Cerebellar nuclear complex (tissue), 1 donor: ENCODE data around the gene ESR2.
"Not testable (repeated sequence)": the region's sequence is repeated elsewhere in the genome, so short reads cannot be mapped to it uniquely, and the experiment has no call there.

Experiments
- DNase-seq, 2 experiments: peaks; one replicate each; lab custom pipeline; 2025; lab: John Stamatoyannopoulos, UW

Gene ESR2

DNA sequence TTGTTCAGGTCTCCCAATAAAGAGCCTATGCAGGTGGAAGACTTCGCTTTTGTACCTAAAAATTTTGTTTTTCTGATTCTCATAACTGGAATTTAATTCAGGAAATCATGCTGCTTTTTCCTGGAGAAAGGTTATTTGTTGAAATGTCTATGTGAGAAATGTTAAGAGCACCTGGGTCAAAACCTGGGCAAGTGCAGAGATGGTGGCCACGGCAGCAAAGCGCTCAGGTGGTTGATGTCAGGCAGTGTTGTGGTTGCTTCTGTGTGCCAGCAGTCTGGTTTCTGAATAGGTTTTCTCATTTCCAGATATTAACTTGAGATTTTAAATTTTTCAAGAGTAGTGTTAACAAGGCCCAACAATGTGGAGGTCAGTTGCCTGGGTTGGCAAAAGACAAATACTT is 96.2 kb downstream of the ESR2 start:
- DNase-seq: no peak

DNA sequence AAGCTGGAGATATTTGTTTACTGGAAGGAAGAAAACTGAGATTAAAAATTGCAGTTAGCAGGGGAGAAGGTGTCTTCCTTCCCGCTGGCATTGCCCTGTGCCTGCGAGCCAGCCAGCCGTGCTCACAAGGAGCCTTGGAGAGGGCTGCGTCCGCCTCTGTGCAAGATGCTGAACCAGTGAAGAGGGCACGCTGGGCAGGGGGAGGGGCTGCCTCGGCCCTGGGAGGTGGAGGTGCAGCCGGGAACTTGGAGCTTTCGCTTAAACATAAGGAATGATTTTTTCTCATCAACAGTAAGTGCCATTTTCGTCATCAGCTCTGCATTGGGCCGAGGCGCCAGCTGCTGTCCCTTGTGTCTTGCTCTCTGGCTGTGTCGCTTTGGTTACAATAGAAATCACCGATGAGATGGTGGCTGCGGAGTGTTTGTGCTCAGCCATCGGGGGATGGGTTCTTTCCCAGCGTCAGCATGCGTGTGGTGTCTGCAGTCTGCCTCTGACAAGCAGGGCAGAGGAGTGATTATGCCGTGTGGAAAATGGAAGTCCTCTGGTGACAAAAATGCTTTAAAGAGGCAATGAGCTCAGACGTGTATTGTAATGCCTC is 97.3 kb downstream of the ESR2 start:
- peak in 1 of 2 experiments; percentile 95 for DNase-seq

DNA sequence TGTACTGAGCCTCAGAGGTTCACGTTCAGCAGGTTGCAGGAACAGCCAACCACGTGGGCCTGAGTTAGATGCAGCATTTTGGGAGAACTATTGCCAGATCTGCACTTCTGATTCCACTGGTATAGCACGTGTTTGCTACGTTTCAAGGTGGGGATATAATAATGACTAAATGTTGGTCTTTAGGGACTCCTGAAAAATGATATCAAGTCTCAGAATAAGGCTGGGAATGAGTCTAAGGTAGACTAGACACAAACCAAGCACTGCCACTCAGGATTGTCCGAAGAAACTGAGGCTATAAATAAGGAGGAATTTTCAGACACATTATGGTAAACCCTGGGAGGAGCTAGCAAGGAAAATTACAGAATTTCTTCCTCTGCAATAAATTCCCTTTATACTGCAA is 98.1 kb downstream of the ESR2 start:
- no peak for DNase-seq

DNA sequence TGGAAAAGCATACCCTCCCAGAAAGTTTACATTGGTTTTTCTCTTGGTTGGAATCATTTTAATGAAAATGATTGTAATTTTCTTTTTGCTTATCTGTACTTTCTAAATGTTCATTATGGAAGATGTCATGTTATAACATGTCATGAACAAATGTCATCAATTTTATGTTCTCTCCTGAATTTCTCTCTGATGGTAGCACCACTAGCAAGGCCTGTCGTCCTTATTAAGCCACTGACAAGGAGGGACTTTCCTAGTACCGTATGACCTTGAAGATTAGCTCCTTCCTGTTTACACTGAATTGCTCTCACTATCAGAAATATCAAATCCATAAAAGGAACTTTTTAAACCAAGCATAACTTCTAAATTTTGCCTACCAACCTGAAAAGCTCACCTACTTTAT is 99.0 kb downstream of the ESR2 start:
- DNase-seq: no peak

DNA sequence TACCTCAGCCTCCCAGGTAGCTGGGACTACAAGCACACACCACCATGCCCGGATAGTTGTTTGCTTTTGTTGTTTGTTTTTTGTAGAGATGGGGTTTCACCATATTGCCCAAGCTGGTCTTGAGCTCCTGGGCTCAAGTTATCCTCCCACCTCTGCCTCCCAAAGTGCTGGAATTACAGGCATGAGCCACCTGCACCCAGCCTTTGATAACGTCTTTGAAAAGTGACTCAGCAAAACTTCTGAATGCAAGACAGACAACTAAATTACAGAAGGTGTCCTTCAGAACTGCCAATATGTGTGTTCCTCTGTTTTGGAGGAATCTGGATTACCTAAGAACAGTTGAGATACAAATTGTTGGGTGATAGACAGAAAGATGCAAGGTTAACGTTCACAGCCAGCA is 99.8 kb downstream of the ESR2 start:
- no peak for DNase-seq

DNA sequence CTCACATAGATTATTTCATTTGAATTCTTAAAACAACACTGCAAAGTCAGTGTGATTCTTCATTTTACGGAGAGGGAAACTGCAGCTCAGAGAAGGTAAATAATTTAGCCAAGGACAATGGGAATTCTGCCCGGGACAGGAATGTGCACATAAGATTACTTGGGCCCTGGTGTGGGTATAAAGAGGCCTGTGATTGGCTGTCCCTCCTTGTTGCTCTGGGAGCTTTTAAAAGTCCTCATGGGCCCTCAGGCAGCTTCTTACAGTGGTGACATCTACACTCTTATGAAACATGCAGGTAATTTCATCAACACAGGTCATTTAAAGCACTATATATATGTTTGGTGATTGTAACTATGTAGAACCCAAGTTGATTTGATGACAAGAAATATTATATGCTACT is 100.3 kb downstream of the ESR2 start:
- DNase-seq: no peak

DNA sequence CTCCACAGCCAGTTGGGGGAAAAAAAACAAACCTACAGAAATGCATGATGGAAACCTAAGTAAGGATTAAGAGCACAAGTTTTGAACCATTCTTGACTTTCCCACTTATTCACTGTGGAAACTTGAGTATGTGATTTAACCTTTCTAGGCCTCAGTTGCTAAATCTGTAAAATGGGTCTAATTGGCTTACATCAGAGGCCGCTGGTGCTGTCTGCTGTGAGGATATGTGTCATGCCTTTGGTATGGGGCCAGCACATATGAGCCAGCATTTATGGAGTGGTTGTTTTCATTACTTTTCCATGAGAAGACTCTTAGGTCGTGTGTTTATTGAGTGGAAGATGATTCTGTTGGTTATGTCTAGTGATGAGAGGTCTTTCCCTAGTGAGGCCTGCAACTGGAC is 102.4 kb downstream of the ESR2 start:
- no peak for DNase-seq

DNA sequence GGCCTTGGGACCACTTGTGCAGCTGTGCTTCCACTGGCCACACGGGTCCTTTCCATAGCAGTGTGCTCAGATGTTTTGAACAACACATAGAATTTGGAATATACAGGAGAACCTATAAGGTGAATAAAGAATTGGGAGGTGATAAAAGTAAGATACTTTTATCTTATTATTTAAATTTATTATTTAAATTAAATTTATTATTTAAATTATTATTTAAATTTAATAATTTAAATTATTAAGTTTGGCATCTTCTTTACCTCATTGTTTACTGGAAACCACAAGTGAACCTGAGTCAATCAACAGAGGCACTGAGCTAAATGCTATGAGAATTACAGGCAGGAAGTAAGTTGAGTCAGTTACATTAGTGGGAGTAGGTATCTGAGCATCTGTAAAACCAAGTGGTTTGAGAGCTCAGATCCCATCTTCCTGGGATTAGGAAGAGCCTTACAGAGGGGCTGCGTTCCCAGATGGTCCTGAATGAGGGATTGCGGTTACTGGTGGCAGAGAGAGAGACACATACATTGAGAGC is 103.1 kb downstream of the ESR2 start:
- no peak for DNase-seq

DNA sequence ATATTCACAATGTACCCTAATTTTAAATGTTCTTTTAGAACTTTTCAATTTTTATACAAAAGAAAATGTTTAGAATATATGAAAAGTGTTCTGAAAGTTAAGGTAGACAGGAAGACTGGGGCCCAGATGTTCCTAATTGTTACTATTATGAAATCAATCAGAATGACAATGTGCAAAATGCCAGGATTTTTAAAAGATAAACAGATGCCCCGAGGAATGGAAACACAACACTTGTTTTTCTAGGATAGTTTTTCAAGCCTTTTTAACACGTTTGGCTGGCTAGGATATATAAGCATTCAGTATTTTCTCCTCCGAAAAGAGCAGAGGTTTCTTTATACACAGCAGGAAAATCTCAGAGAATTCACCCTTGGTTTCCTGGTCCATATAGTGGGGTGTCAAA is 106.8 kb downstream of the ESR2 start:
- DNase-seq: no peak

DNA sequence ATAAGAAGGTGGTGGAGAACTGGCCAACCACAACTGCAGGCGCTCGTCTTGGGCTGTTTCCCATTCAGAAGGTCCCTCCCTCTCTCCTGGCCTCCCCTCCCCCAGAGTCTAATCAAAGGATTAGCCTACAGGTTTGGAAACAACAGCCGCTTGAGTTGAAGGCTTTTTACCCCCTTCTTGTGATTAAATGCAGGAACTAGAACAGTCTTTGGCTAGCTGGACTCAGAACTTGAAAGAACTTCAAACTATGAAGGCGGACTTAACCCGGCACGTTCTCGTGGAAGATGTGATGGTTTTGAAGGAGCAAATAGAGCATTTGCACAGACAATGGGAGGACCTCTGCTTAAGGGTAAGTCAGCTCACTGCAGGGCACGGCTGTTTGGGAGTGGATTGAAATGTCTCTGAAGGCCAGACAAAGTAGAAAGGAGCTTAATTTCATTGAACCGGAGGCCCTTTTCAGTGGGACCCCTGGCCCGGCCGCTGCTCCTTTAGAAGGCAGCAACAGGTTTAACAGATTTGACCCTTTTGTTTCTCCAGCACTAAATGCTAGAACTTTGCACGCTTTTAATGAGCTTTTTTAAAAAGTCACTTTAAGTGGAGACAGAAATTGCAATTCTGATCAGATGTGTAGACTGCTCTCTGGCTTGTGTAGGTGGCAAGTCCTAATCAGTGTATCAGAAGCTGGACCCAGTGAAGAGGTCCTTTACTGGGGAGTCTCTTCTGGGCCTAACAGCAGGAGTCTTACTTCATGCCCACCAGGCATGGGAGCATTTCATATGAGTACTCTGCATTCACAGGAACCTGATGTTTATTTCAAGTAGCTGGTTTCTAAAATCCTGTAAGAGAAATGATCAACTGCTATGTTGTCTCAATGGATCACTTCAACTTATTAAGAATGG is 107.7 kb downstream of the ESR2 start:
- DNase-seq: no peak

DNA sequence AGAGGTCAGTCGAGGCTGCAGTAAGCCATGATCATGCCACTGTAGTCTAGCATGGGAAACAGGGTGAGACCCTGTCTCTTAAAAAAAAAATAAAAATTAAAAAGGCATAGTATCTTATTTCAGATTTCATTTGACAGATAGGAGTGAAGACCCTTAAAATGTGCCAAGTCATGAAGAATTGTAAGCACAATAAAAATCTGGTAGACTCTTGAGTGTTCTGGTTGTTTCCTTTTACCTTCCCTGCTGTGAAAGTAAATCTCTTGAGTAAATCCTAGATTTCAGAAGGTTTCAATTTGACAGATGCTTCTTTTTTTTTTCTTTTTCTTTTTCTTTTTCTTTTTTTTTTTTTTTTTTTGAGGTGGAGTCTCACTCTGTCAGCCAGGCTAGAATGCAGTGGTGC is 109.0 kb downstream of the ESR2 start:
- no peak for DNase-seq

DNA sequence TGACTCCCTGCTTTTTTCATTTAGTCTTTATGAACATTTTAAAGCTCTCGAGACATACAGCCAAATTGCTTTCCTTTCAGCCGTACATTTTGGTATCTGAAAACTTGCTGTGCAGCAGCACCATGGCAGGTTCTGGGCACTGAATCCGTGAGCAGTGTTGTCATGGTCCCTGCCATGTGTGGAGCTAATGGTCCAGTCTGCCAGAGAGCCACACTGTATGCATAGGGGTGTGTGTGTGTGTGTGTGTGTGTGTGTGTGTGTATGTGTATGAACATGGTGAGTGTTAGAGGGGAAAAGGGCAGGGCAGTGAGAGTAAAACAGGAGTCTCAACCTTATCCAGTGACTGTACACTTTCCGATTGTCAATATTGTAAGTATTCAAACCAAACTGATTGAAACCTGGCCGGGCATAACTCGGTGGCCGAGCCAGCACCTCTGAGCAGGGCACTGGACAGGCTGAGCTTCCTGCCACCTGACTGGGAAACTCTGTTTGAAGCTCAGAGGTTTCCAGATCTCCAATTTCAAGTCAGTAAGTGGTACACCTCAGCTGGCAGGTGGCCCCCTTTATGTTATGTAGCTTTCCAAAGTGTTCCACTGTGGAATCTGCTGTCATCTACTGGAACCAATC is 110.0 kb downstream of the ESR2 start:
- DNase-seq: no peak

DNA sequence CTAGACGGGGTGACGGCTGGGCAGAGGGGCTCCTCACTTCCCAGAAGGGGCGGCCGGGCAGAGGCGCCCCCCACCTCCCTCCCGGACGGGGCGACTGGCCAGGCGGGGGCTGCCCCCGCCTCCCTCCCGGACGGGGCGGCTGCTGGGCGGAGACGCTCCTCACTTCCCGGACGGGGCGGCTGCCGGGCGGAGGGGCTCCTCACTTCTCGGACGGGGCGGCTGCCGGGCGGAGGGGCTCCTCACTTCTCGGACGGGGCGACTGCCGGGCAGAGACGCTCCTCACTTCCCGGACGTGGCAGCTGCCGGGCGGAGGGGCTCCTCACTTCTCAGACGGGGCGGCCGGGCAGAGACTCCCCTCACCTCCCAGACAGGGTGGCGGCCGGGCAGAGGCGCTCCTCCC is 111.3 kb downstream of the ESR2 start:
- not testable (repeated sequence) for DNase-seq

DNA sequence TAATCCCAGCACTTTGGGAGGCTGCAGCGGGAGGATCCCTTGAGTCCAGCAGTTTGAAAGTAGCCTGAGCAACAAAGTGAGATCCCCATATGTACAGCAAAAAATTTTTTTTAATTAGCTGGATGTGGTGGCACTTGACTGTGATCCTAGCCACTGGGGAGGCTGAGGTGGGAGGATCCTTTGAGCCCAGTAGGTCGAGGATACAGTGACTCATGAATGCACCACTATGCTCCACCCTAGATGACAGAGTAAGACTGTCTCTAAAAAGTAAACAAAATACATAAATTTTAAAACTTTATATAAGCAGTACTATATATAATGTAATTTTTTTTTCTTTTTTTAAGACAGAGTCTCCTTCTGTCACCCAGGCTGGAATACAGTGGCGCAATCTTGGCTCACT is 115.4 kb downstream of the ESR2 start:
- DNase-seq: no peak

DNA sequence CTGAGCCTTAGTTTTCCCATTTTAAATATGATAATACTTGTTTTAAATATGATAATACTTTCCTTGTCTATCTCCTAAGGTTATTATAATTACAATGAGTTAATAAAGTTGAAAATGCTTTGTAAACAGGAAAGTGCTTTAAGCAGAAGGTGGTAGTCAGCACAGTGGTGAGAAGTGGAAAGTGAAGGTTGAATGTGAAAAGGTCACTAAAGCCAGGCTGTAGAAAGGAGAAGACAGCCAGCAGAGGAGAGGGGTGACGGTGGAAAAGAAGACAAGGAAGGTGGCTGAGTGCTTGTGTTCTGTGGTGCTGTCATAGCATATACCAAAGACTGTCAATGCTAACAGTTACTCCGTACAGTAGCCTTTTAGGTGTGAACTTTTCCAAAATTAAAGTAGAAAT is 117.8 kb downstream of the ESR2 start:
- DNase-seq: no peak

DNA sequence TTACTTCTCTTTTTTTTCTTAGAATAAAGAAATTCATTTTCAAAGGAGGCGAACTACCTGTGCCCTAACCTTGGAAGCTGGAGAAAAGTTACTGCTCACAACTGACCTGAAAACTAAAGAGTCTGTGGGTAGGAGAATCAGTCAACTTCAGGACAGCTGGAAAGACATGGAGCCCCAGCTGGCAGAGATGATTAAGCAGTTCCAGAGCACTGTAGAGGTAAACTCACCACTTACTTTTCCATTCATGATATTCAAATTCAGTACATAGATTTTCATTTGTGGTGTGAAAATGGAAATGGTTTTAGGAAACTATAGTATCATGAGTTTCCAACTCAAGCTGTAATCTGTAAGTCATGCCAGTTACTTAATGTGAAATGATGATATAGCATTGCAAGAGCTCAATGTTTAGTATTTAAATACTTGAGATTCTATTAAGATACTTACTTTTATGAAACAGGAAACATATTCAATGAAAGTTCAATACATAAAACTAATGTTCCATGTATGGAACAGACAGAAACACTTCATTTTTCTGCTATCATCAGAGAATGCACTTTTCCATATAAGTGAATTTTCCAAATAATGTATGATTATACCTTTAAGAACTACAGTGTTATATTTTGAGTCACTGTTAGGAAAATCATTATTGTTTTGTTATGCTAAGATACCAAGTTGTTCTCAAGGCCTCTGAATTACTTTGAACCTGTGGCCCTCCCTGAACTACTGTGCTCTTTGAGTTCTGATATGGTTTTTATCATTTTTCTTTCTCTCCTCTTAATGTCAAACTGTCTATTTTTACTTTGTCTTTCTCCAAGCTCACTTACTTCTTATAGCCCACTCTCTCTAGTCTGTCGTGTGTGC is 119.0 kb downstream of the ESR2 start:
- DNase-seq: no peak

DNA sequence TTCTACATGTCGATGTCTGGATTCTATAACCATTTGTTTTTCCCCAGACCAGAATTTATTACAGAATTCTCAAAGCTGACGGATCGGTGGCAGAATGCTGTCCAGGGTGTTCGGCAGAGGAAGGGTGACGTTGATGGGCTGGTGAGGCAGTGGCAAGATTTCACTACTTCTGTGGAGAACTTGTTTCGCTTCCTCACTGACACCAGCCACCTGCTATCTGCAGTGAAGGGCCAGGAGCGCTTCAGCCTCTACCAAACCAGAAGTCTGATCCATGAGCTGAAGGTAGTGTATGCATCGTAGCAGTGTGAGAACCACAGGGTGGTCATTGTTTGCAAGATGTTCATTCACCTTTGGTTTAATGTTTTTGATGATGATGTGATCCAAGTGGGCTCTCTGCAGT is 124.0 kb downstream of the ESR2 start:
- DNase-seq: no peak

DNA sequence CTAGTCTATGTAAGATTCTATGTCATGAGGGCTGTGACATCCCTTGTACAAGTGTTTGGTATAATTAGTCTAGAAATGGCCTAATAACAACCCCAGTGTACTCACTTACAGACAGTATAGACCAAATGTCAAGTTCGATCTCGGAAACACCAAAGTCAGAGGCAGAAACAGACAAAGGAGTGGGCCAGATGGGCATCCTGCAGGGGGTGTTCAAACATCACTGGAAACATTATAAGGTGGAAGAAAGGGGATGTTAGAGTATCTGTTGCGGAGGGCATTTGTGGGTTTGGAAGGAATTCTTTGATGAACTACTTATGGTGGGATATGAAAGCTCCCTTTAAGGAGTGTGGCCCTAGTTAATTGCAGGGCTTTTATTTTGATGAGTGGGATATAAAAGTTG is 134.6 kb downstream of the ESR2 start:
- DNase-seq: peak in 1 of 2 experiments; percentile 3

DNA sequence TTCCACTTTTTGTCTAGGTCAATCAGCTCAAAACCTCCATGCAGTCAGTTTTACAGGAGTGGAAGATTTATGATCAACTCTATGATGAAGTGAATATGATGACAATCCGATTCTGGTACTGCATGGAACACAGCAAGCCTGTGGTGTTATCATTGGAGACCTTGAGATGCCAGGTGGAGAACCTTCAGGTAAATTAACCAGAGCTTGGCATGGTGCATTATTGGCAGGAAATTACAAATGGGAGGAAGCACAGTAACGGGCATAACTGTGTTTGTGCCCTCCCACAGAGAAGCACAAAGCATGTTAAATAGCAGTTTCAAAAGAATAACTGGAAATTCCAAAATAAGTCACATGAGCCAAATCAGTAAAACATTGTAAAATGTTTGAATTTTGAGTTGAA is 135.6 kb downstream of the ESR2 start:
- DNase-seq: peak in 1 of 2 experiments; percentile 16

DNA sequence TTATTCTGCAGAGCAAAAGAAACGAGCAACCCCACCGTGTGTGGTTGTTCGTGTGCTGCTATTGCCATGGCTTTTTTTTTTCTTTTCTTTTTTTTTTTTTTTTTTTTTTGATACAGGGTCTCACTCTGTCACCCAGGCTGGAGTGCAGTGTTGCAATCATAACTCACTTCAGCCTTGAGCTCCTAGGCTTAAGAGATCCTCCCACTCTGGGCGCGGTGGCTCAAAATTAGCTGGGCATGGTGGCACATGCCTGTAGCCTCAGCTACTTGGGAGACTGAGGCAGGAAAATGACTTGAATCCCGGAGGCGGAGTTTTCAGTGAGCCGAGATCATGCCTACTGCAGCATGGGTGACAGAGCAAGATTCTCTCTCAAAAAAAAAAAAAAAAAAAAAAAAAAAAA is 144.2 kb downstream of the ESR2 start:
- no peak for DNase-seq

DNA sequence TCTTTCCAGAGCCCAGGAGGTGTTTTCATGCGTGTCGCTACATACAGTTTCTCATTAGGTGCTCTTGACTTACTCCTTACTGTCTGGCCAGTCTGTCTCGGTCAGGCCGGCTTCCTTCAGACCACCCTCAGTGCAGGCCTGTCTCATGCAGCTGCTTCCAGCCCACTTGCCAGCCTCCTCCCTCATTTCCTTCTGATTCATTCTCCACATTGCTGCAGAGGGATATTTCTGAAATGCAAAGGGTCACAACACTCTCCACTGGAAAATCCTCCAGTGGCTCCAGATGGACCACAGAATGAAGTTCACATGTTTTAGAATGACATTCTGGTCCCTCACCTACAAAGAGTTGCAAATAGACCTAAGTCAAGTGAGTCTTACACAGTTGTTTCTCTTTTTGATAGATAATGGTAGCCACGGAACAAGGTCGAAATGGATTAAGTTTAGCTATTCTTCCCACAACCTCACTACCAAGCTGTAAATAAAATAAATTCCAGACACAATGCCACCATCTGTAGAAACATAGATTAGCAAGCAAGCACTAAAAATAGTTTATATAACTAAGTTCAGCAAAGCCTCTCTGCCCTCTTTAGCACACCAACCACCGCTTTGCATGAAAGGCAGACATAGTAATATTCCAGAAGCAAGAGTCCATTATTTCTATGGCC is 146.9 kb downstream of the ESR2 start:
- DNase-seq: no peak
